ENCODE measurements around the gene LUZP1.

LUZP1 gene

DNA sequence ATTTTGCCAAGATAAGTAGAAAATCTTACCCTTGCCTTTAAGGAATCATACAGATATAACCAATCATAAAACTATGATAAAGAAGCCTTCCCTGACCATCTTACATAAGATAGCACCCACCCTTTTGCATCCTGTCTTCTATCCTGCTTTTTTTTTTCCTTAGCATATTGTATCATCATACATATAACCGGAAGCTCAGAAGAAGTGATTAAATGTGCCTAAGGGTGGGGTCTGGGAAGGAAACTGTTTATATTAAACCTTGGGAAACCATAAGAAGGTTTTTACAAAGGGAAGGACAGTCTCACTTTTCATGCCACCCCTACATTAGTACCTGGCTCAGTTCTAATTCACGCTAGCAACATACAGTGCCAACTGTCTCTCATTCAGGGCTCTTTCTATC, 66.8 kb downstream of the LUZP1 start:
- TF ChIP-seq, protein P1, sequence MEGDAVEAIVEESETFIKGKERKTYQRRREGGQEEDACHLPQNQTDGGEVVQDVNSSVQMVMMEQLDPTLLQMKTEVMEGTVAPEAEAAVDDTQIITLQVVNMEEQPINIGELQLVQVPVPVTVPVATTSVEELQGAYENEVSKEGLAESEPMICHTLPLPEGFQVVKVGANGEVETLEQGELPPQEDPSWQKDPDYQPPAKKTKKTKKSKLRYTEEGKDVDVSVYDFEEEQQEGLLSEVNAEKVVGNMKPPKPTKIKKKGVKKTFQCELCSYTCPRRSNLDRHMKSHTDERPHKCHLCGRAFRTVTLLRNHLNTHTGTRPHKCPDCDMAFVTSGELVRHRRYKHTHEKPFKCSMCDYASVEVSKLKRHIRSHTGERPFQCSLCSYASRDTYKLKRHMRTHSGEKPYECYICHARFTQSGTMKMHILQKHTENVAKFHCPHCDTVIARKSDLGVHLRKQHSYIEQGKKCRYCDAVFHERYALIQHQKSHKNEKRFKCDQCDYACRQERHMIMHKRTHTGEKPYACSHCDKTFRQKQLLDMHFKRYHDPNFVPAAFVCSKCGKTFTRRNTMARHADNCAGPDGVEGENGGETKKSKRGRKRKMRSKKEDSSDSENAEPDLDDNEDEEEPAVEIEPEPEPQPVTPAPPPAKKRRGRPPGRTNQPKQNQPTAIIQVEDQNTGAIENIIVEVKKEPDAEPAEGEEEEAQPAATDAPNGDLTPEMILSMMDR (IDR thresholded peaks at IDR 0.05; ENCODE audit: low read depth, low read length) = no peak
- in situ Hi-C loops (cut with HindIII; ENCODE audit: low sequenced_read_pairs) = no loop called here
- no peak overlapping the region for H3K4me3 ChIP-seq (ENCODE audit: low read depth, low read length)
- DNase-seq (ENCODE audit: low read depth, low spot score) = no peak

DNA sequence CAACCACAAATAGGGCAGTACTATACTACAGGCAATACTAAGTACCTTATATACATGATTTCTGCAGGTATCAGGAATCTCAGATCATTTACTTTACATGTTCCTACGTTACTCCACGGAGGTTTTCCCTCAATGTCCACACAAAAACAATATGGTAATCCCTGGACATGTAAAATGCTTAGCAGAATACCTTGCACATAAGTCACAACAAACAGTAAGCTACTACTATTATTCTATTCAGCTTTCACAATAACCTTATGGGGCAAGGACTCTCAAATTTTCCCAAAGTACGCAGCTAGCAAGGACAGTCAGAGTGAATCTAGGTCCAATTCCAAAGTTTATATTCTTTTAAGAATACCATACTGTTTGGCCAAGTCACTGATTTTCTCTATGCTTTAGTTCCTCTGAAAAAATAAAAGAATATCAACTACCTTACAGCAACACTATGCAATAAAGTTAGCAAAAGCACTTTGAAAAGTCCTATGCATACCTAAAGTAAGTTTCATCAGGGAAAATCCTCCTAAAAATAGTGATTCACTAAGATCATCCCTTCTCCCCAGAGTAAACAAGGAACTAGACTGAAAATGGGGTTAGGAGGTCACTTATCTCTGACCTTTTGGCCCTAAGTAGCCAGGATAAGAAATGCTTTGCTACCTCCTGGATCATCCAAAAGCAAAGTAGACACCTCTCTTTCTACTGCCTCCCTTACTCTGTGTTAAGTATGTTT, 67.4 kb downstream of the LUZP1 start:
- H3K4me3 ChIP-seq (ENCODE audit: low read depth, low read length) = no peak overlapping the region
- TF ChIP-seq, protein P1 (IDR thresholded peaks at IDR 0.05; ENCODE audit: low read depth, low read length) = no peak
- in situ Hi-C loops (cut with HindIII; ENCODE audit: low sequenced_read_pairs) = no loop called here
- no peak for DNase-seq (ENCODE audit: low read depth, low spot score)

DNA sequence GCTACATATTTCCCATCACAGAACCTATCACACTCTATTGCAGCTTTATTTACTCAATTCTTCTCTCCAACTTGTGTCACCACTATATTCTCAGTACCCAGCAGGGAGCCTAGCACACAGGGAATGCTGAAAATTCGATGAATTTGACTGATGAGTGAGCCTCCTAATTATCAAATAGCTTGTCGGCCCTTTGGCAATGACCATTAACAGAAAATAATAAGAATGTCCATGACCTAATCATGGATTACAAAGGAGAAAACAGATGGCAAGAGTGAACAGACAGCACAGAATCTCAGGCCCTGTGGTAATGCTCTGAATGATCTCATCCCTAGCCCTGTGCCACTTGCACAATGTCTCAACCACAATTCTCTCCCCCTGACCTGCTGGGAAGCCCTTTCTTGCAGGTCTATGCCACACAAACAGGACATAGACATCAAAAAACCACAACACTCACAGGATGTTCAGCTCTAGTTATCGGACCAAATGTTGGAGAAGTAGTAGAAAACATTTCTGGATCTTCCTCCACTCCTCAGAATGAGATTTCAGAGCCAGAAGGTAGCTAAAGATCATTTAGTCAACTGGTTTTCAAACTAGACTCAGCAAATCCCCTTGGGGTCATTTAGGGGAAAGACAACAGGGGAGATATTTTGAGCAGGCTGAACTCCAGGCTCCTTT, 68.4 kb downstream of the LUZP1 start:
- TF ChIP-seq, protein P1 (IDR thresholded peaks at IDR 0.05; ENCODE audit: low read depth, low read length) = no peak
- DNase-seq (ENCODE audit: low read depth, low spot score) = peak; percentile 92
- in situ Hi-C loops (cut with HindIII; ENCODE audit: low sequenced_read_pairs) = no loop called here
- H3K4me3 ChIP-seq (ENCODE audit: low read depth, low read length) = no peak overlapping the region

DNA sequence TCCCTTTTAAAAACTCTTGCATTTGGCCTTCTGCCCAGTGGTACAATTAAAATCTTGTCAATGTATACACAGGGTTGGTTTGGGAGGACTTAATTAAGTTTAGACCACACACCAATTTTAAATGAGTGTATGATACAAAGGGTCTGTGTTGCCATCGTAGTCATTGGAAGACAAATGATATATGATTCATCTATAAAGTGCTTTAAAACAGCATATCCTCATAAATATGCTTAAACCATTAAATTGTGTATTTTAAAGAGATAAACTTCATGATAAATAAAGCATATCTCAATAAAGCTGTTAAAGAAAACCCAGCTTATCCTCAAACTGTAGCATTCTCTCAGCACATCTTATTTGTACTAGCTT, 69.5 kb downstream of the LUZP1 start:
- TF ChIP-seq, protein P1 (IDR thresholded peaks at IDR 0.05; ENCODE audit: low read depth, low read length) = no peak
- DNase-seq (ENCODE audit: low read depth, low spot score) = no peak
- in situ Hi-C loops (cut with HindIII; ENCODE audit: low sequenced_read_pairs) = loop anchor here (10.0 kb wide), 1 partner anchor 86 kb away; no protein-coding TSS in a partner anchor
- no peak overlapping the region for H3K4me3 ChIP-seq (ENCODE audit: low read depth, low read length)

DNA sequence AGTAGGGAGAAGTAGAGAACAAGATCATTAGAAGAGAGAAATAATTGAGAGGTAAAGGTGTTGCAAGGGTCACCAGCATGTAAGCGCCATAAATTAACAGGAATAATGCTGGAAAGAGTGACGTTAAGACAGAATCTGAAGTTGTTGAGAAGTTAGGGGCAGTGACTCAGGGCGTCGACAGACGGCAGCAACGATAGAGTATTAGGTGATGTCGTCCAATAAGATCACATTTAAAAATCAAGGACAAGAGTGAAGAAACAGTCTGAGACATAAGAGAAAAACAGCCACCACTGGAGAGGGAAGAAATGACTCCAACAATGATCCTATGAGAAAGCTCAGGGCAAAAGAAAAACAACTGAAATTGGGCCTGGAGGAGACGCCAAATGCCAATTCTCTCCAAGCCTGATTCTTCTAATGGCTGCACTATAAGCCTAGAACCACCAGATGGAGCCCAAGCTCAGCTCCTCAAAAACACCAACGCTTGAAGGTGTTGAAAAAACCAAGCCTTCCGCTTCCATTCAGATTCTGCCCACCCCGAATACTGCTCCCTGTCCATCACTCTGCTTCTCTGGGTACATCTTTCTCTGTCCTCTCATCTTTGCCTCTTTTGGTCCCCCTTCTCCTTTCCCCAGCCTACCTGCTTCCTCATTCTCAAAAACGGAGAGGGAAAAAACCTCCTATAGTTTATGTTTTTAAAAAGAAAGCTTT, 70.0 kb downstream of the LUZP1 start:
- TF ChIP-seq, protein P1 (IDR thresholded peaks at IDR 0.05; ENCODE audit: low read depth, low read length) = peak; percentile 94
- no peak overlapping the region for H3K4me3 ChIP-seq (ENCODE audit: low read depth, low read length)
- DNase-seq (ENCODE audit: low read depth, low spot score) = peak; percentile 78
- in situ Hi-C loops (cut with HindIII; ENCODE audit: low sequenced_read_pairs) = loop anchor here (10.0 kb wide), 1 partner anchor 86 kb away; no protein-coding TSS in a partner anchor

DNA sequence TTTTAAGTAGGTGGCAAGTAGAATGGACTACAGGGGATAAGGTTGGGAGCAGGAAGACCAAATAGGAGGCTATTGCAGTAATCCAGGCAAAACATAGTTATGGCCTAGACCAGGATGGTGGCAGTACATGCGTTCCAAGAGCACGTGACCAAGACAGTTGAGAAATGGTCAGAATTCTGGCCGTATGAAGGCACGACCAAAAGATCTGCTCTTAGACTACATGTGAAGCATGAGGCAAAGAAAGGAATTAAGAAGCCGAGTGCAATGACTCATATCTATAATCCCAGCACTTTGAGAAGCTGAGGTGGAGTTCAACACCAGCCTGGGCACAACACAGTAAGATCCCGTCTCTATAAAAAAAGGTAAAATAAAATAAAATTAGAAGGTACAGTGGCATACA, 71.3 kb downstream of the LUZP1 start:
- DNase-seq (ENCODE audit: low read depth, low spot score) = no peak
- H3K4me3 ChIP-seq (ENCODE audit: low read depth, low read length) = no peak overlapping the region
- in situ Hi-C loops (cut with HindIII; ENCODE audit: low sequenced_read_pairs) = loop anchor here (10.0 kb wide), 1 partner anchor 87 kb away; no protein-coding TSS in a partner anchor
- TF ChIP-seq, protein P1 (IDR thresholded peaks at IDR 0.05; ENCODE audit: low read depth, low read length) = no peak

Measured in astrocyte of the spinal cord (primary cell).